Measurements from ENCODE around the gene MCM7.

- TF ChIP-seq, protein P1, sequence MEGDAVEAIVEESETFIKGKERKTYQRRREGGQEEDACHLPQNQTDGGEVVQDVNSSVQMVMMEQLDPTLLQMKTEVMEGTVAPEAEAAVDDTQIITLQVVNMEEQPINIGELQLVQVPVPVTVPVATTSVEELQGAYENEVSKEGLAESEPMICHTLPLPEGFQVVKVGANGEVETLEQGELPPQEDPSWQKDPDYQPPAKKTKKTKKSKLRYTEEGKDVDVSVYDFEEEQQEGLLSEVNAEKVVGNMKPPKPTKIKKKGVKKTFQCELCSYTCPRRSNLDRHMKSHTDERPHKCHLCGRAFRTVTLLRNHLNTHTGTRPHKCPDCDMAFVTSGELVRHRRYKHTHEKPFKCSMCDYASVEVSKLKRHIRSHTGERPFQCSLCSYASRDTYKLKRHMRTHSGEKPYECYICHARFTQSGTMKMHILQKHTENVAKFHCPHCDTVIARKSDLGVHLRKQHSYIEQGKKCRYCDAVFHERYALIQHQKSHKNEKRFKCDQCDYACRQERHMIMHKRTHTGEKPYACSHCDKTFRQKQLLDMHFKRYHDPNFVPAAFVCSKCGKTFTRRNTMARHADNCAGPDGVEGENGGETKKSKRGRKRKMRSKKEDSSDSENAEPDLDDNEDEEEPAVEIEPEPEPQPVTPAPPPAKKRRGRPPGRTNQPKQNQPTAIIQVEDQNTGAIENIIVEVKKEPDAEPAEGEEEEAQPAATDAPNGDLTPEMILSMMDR (conservative IDR thresholded peaks at IDR 0.05): peak; percentile 32
- TF ChIP-seq ZFX (IDR thresholded peaks at IDR 0.05): no peak
Observed at GRCh38 chr7:100049441-100050291, 51.5 kb downstream of the MCM7 start, which contains the start of gene ZSCAN21.

Measured in C4-2B (cell line).